GM18498 (cell line): ENCODE measurements around the gene TRIM33.
"Not testable (repeated sequence)": the region's sequence is repeated elsewhere in the genome, so short reads cannot be mapped to it uniquely, and the experiment has no call there.

ENCODE experiments used
- ATAC-seq: cut with Tn5 transposase; IDR thresholded peaks from one replicate; pipeline ENCODE4 v1.9.1; 2021; ENCODE audit warnings: mild to moderate bottlenecking, moderate library complexity; ENCODE audit not compliant: unreplicated experiment

Gene TRIM33

GRCh38 chr1:114467491-114467890 lies 43.5 kb downstream of the TRIM33 start:
- peak; percentile 65 for ATAC-seq

DNA sequence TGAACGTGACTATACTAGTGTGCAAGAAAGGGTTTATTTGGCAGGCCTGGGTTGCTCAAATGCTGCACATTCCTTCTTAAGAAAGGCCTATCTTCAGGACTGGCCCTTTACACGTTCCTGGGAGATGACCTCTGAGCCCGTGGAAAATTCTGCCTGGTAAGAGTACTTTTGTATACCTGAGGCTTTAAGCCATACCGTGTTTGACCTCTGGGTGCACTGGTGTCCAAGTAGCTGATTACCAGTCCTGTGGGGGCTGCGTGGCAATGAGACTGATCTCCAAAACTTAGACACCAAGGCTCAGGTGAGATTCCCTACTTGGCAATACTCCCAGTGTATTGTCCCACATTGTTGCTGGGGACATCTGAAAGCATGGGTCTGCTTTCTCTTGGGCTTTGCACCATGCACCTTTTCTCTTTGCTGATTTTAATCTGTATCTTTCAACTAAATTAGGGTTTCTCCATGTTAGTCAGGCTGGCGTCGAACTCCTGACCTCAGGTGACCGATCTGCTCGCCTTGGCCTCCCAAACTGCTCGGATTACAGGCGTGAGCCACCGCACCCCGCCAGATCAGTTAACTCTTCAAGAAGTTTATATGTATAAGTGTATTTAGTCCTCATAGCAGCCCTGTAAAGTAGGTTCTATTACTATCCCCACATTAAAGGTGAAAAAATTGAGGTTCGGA lies 44.5 kb downstream of the TRIM33 start:
- ATAC-seq, result no peak

DNA sequence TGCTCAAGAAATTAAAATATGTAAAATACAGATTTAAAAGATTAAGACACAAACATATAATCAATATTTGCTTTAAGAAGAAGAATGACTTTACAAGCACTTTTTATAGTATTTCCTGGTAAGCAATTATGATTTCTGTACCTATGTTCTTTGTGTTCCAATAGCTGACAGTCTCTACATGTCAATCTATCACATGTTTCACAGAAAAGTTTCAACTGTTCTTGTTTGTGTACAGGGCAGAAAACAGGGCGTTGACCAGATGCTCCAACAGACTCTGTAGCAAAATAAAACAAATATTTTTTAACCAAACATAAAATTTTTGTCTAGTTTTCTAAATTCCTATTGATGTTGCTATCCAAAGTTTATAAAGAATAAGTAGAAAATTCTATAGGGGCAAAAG lies 48.0 kb downstream of the TRIM33 start:
- no peak for ATAC-seq

GRCh38 chr1:114462341-114462740 lies 48.7 kb downstream of the TRIM33 start:
- no peak for ATAC-seq

GRCh38 chr1:114458237-114458777 lies 52.7 kb downstream of the TRIM33 start:
- no peak for ATAC-seq

GRCh38 chr1:114457675-114458236 lies 53.2 kb downstream of the TRIM33 start:
- no peak for ATAC-seq

DNA sequence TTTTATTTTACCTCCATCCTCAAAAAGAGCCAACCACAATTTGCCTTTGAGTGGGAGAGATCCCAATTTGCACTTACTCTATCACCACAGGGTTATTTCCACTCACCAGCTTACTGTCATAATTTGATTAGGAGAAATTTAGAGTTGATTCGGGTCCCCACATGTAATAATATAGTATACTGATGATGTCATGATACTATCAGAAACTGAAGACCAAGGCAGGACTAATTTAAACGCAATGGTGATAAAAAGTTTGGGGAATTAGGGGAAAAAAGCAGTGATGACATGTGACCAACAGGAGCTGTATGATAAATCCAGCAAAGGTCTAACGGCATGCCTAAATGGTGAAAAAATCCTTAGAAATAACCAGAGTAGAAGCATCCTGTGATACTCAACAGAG lies 54.4 kb downstream of the TRIM33 start:
- ATAC-seq, result no peak

GRCh38 chr1:114455102-114455785 lies 55.8 kb downstream of the TRIM33 start:
- ATAC-seq, result no peak

- ATAC-seq, result no peak
Measured at GRCh38 chr1:114454539-114454938, 56.5 kb downstream of the TRIM33 start.

DNA sequence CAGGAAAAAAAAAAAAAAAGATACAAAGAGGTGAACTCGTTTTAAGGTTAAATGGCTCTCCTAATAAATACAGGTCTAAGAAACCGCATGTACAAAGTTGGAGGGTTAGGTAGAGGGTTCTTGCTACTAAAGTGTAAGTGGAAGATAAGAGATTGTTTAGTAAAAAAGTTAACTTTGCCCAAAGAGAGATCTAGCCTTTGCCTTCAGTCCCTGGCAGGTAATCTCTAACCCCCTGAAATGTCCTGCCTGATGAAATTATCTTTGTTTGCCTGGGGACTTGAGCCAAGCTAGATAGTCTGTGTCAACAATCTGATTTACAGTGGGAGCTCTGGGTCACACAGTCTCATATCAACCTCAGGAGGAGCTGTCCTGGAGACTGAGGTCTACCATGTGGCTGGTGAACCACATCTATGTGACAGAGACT lies 57.6 kb downstream of the TRIM33 start:
- no peak for ATAC-seq

GRCh38 chr1:114448370-114449036 lies 62.5 kb downstream of the TRIM33 start:
- no peak for ATAC-seq

- ATAC-seq, result no peak
Measured at GRCh38 chr1:114446198-114446597, 64.8 kb downstream of the TRIM33 start.

DNA sequence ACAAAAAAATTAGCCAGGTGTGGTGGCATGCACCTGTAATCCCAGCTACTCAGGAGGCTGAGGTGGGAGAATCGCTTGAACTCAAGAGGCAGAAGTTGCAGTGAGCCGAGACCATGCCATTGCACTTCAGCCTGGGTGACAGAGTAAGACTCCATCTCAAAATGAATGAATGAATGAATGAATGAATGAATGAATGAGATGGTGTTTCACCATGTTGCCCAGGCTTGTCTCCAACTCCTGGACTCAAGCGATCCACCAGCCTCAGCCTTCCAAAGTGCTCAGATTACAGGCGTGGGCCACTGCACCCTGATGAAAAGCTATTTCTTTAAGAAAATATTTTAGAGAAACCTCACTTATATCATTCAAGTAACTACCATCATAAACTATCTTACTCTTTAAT lies 67.8 kb downstream of the TRIM33 start:
- not testable (repeated sequence) for ATAC-seq

DNA sequence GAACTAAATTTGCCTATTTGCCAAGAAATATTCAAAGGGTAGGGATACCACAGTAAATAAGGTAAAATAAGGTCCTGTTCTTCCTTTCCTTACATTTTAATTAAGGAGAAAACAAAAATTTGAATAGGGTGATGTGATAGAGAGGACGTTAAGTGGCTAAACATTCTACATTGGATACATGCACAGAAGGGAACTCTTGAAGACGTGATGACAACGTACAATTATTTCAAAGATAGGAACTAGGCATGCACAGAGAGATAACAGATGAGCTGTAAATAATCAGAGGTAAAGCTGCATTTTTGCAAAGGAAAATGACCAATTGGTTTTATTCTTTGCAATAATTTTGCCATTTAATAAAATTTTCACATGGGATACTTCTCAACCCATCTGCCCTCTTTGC lies 69.7 kb downstream of the TRIM33 start:
- ATAC-seq, result no peak

- ATAC-seq, result no peak
Measured at GRCh38 chr1:114439369-114439768, 71.6 kb downstream of the TRIM33 start.

DNA sequence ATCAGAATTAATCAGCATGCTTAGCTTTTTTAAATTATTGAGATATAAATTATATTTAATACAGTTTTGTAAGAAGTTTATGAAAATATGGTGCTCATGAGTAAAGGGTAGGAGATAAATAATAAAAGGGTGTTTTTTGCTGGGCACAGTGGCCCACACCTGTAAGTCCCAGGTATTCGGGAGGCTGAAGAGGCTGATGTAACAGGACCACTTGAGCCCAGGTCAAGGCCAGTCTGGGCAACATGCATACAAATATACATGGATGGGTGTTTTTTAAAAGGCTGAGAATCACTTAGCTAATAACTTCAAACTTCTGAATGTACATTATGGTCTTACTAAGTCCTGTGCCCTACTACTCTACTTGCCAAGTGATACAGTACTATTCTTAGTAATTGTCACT lies 73.2 kb downstream of the TRIM33 start:
- no peak for ATAC-seq

DNA sequence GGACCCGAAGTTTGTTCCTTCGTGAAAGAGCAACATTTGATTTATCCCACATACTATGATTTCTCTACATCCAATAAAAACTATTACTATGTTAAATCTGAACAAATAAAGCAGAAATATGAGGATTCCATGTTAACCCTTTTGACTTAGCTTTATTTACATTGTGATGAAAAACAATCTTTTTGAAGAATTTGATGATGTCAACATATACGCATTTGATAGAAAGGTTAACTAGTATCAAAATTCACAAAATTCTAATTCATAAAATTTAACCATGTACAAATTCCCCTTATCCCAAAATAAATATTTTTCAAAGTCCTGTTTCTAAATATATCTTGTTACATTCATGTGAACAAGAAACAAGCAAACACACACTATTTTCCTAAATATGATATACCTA lies 74.2 kb downstream of the TRIM33 start:
- ATAC-seq, result no peak

- no peak for ATAC-seq
Measured at GRCh38 chr1:114435088-114435715, 75.8 kb downstream of the TRIM33 start.

DNA sequence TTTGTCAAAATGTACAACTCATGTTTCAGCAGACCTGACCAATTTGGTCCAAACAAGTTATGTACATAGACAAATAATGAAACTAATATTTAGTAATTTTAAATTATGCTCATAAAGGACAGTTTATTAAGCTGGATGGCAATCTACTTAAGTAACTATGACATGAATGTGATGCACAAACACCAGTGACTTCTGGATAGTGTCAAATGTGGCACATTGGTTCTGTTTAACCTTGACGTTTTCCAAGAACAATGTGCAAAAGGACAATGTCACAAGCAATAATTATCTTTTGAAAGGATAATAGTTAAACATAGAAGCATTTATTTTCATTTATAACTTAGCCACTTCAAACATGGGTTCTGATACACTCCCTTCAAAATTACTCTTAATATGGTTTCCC lies 80.0 kb downstream of the TRIM33 start:
- ATAC-seq, result no peak

GRCh38 chr1:114428083-114428754 lies 82.8 kb downstream of the TRIM33 start:
- no peak for ATAC-seq
